ENCODE measurements around the gene PCNA. TPM values are rescaled to one million over a fixed set of nuclear protein-coding genes. Genes with fewer than 3 reads are reported as not detected.
"Not testable (repeated sequence)": the region's sequence is repeated elsewhere in the genome, so short reads cannot be mapped to it uniquely, and the experiment has no call there.

PCNA gene
- total RNA-seq, 1 donor from 2014 or later = 323 TPM

DNA sequence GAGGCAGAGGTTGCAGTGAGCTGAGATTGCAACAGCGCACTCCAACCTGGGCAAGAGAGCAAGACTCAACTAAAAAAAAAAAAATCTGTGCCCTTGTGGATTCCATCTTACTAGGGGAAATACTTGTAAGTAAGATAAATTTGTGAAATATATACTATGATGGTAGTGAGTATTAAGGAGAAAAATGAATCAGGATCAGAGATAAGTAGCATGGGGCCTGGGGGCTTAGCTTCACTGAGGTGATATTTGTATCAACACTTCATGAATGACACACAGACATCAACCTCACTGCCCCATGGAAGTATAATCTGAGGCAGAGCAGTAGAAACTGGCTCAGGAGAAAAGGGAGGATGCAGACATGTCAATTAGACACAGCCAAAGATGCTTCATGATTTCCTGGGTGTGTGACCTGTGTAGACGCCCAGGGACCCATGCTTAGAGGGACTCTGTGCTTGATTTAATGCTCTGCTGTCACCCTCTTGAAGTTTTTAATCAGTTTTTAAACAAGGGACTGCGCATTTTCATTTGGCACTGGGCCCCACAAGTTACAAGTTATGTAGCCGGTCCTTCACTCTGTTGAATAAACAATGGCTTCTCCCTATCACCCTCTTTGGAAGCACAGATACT, 41.9 kb downstream of the PCNA start:
- Histone ChIP-seq H3K36me3 (no peaks in the 10 kb centered on the region), H3K79me2 (ENCODE audit: low read depth) (no peaks in the 10 kb centered on the region), H3K9me3 (ENCODE audit: low read depth) (no peaks in the 10 kb centered on the region), H3K27ac (no peak overlapping the region), H3K27me3 (no peaks in the 10 kb centered on the region), H4K20me1 (ENCODE audit: low read depth) (no peaks in the 10 kb centered on the region), H3K4me2 (no peak overlapping the region), H3K9ac (no peak overlapping the region), H2AFZ (replicated peaks) (no peak overlapping the region), H3K4me3 (no peak overlapping the region), H3F3A (ENCODE audit: low read depth) (peaks cover 2% of the 10 kb centered on the region), H3K4me1 (no peaks in the 10 kb centered on the region)
- Mint-ChIP-seq H3K4me1 (peaks cover 5% of the 10 kb centered on the region), H3K36me3 (no peaks in the 10 kb centered on the region), H3K9me3 (no peaks in the 10 kb centered on the region), H3K4me3 (no peak overlapping the region), H3K27me3 (ENCODE audit: insufficient read depth, low read depth) (peaks cover 7% of the 10 kb centered on the region), H3K27ac (no peak overlapping the region)
- no peak for DNase-seq (ENCODE audit: low spot score)
- TF ChIP-seq EZH2 (IDR thresholded peaks at IDR 0.05) (no peak), EZH2phosphoT487 (IDR thresholded peaks at IDR 0.05) (no peak)
- TF ChIP-seq, protein P1, sequence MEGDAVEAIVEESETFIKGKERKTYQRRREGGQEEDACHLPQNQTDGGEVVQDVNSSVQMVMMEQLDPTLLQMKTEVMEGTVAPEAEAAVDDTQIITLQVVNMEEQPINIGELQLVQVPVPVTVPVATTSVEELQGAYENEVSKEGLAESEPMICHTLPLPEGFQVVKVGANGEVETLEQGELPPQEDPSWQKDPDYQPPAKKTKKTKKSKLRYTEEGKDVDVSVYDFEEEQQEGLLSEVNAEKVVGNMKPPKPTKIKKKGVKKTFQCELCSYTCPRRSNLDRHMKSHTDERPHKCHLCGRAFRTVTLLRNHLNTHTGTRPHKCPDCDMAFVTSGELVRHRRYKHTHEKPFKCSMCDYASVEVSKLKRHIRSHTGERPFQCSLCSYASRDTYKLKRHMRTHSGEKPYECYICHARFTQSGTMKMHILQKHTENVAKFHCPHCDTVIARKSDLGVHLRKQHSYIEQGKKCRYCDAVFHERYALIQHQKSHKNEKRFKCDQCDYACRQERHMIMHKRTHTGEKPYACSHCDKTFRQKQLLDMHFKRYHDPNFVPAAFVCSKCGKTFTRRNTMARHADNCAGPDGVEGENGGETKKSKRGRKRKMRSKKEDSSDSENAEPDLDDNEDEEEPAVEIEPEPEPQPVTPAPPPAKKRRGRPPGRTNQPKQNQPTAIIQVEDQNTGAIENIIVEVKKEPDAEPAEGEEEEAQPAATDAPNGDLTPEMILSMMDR (IDR thresholded peaks at IDR 0.05) = no peak

- not testable (repeated sequence) for H3K79me2 ChIP-seq (ENCODE audit: low read depth); H3K9me3 ChIP-seq (ENCODE audit: low read depth); DNase-seq (ENCODE audit: low spot score); H3K4me1 Mint-ChIP-seq; H3K4me1 ChIP-seq; H3F3A ChIP-seq (ENCODE audit: low read depth); H3K36me3 ChIP-seq; H3K27ac Mint-ChIP-seq; H4K20me1 ChIP-seq (ENCODE audit: low read depth); H2AFZ ChIP-seq (replicated peaks); H3K9me3 Mint-ChIP-seq; H3K36me3 Mint-ChIP-seq; H3K4me3 ChIP-seq; H3K4me3 Mint-ChIP-seq; H3K4me2 ChIP-seq; H3K27ac ChIP-seq; H3K27me3 ChIP-seq; H3K27me3 Mint-ChIP-seq (ENCODE audit: insufficient read depth, low read depth); H3K9ac ChIP-seq
Observed at GRCh38 chr20:5076913-5077312, 42.8 kb downstream of the PCNA start.

GRCh38 chr20:5074232-5074674, 45.5 kb downstream of the PCNA start:
- H3K36me3 Mint-ChIP-seq = no peaks in the 10 kb centered on the region
- no peak overlapping the region for H3K4me3 Mint-ChIP-seq
- no peak overlapping the region for H3K4me3 ChIP-seq
- no peaks in the 10 kb centered on the region for H3K27me3 ChIP-seq
- no peaks in the 10 kb centered on the region for H3K4me1 ChIP-seq
- no peak overlapping the region for H3K27ac ChIP-seq
- H3K9ac ChIP-seq = no peak overlapping the region
- no peak for DNase-seq (ENCODE audit: low spot score)
- no peaks in the 10 kb centered on the region for H4K20me1 ChIP-seq (ENCODE audit: low read depth)
- no peaks in the 10 kb centered on the region for H3K36me3 ChIP-seq
- H3K9me3 ChIP-seq (ENCODE audit: low read depth) = no peaks in the 10 kb centered on the region
- no peak overlapping the region for H3K4me2 ChIP-seq
- TF ChIP-seq, protein P1 (IDR thresholded peaks at IDR 0.05) = no peak
- TF ChIP-seq EZH2phosphoT487 (IDR thresholded peaks at IDR 0.05) = no peak
- no peak for TF ChIP-seq EZH2 (IDR thresholded peaks at IDR 0.05)
- peaks cover 10% of the 10 kb centered on the region for H3K27me3 Mint-ChIP-seq (ENCODE audit: insufficient read depth, low read depth)
- no peaks in the 10 kb centered on the region for H3K9me3 Mint-ChIP-seq
- H3K79me2 ChIP-seq (ENCODE audit: low read depth) = no peaks in the 10 kb centered on the region
- H3F3A ChIP-seq (ENCODE audit: low read depth) = no peaks in the 10 kb centered on the region
- H3K4me1 Mint-ChIP-seq = no peaks in the 10 kb centered on the region
- no peak overlapping the region for H2AFZ ChIP-seq (replicated peaks)
- no peak overlapping the region for H3K27ac Mint-ChIP-seq

DNA sequence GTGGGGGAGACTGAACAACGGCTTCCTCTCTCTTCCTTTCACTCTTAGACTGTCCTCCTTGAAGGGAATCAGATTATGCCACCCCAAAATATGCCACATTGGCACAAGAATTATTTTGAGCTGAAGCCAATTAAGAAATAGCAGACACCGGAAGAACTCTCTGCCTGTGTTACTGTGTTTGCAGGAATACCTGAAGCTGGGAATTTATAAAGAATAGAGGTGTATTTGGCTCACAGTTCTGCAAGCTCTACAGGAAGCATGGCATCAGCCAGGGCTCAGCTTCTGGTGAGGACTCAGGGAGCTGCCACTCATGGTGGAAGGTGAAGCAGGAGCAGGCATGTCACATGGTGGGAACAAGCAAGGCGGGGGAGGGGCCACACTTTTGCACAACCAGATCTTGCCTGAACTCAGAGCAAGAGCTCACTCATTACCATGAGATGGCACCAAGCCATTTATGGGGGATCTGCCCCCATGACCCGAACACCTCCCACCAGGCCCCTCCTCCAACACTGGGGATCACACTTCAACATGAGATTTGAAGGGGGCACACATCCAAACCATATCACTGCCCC, 46.0 kb downstream of the PCNA start:
- H3K4me1 Mint-ChIP-seq = no peaks in the 10 kb centered on the region
- H3K27me3 ChIP-seq = no peaks in the 10 kb centered on the region
- no peak for DNase-seq (ENCODE audit: low spot score)
- no peaks in the 10 kb centered on the region for H4K20me1 ChIP-seq (ENCODE audit: low read depth)
- H3K9me3 ChIP-seq (ENCODE audit: low read depth) = no peaks in the 10 kb centered on the region
- no peak overlapping the region for H3K4me3 Mint-ChIP-seq
- H3K9me3 Mint-ChIP-seq = no peaks in the 10 kb centered on the region
- no peaks in the 10 kb centered on the region for H3F3A ChIP-seq (ENCODE audit: low read depth)
- H3K4me2 ChIP-seq = no peak overlapping the region
- H3K4me1 ChIP-seq = no peaks in the 10 kb centered on the region
- H3K4me3 ChIP-seq = no peak overlapping the region
- H2AFZ ChIP-seq (replicated peaks) = no peak overlapping the region
- no peak overlapping the region for H3K9ac ChIP-seq
- H3K27ac Mint-ChIP-seq = no peak overlapping the region
- TF ChIP-seq EZH2 (IDR thresholded peaks at IDR 0.05) (no peak), EZH2phosphoT487 (IDR thresholded peaks at IDR 0.05) (no peak)
- TF ChIP-seq, protein P1 (IDR thresholded peaks at IDR 0.05) = no peak
- no peaks in the 10 kb centered on the region for H3K36me3 ChIP-seq
- H3K27me3 Mint-ChIP-seq (ENCODE audit: insufficient read depth, low read depth) = peaks cover 10% of the 10 kb centered on the region
- H3K36me3 Mint-ChIP-seq = no peaks in the 10 kb centered on the region
- H3K27ac ChIP-seq = no peak overlapping the region
- H3K79me2 ChIP-seq (ENCODE audit: low read depth) = no peaks in the 10 kb centered on the region
